CD8-positive, alpha-beta memory T cell (primary cell): ENCODE data around the gene ARF1. TPM values are rescaled to one million over a fixed set of nuclear protein-coding genes. Genes with fewer than 3 reads are reported as not detected.
"Not testable (repeated sequence)": the region's sequence is repeated elsewhere in the genome, so short reads cannot be mapped to it uniquely, and the experiment has no call there.

Experiments
- CTCF ChIA-PET: fragments of 350-600 bp; sonication (Branson Sonifier 250); formaldehyde crosslinking; loops from one replicate; lab custom pipeline; 2021; ENCODE audit warnings: antibody characterized with exemption; lab: Charles Lee
- POLR2A ChIA-PET: fragments of 350-600 bp; sonication (Branson Sonifier 250); formaldehyde crosslinking; loops from one replicate; lab custom pipeline; 2021; ENCODE audit warnings: antibody characterized with exemption; lab: Charles Lee
- DNase-seq, 5 donors: peaks; one replicate each; pipeline versions ENCODE4 v3.0.0 to v3.0.0-alpha.2; 2020 to 2022; ENCODE audit warnings: mixed read lengths in 1 of 5
- H3K27ac ChIP-seq: one replicate; pipeline ENCODE4 v1.7.0; 2013; ENCODE audit warnings: low read depth, mild to moderate bottlenecking, low read length, moderate library complexity
- H3K27me3 ChIP-seq: 2 replicates; pipeline ENCODE4 v1.7.0; 2013; ENCODE audit warnings: low read length, mild to moderate bottlenecking; ENCODE audit not compliant: insufficient read depth, poor library complexity, severe bottlenecking
- H3K36me3 ChIP-seq: 2 replicates; pipeline ENCODE4 v1.7.0; 2013; ENCODE audit warnings: mild to moderate bottlenecking, low read length, moderate library complexity; ENCODE audit not compliant: insufficient read depth
- H3K4me1 ChIP-seq: 2 replicates; pipeline ENCODE4 v1.7.0; 2013; ENCODE audit warnings: mild to moderate bottlenecking, low read length, moderate library complexity; ENCODE audit not compliant: insufficient read depth
- H3K4me3 ChIP-seq: 2 replicates; pipeline ENCODE4 v1.7.0; 2013; ENCODE audit warnings: mild to moderate bottlenecking, low read length
- H3K9me3 ChIP-seq: 2 replicates; pipeline ENCODE4 v1.7.0; 2013; ENCODE audit warnings: mild to moderate bottlenecking, low read length
- H3K27ac Mint-ChIP-seq, 8 donors: one replicate each; pipeline ENCODE4 v1.8.0; 2020 to 2021; ENCODE audit warnings: mixed read lengths in 8 of 8, mild to moderate bottlenecking in 6 of 8, inconsistent platforms in 3 of 8, moderate library complexity in 3 of 8
- H3K27me3 Mint-ChIP-seq, 2 donors: one replicate each; pipeline ENCODE4 v1.8.0; 2020 to 2021; ENCODE audit warnings: mixed read lengths in 2 of 2, mild to moderate bottlenecking in 1 of 2, moderate library complexity in 1 of 2
- H3K36me3 Mint-ChIP-seq, 3 donors: one replicate each; pipeline ENCODE4 v1.8.0; 2020 to 2021; ENCODE audit warnings: mixed read lengths in 3 of 3, inconsistent platforms in 1 of 3, mild to moderate bottlenecking in 1 of 3
- H3K4me1 Mint-ChIP-seq, 3 donors: one replicate each; pipeline ENCODE4 v1.8.0; 2020 to 2021; ENCODE audit warnings: mixed read lengths in 3 of 3, inconsistent platforms in 1 of 3, mild to moderate bottlenecking in 1 of 3
- H3K4me3 Mint-ChIP-seq, 7 donors: one replicate each; pipeline ENCODE4 v1.8.0; 2020 to 2021; ENCODE audit warnings: mixed read lengths in 7 of 7, mild to moderate bottlenecking in 6 of 7, moderate library complexity in 4 of 7, inconsistent platforms in 2 of 7
- H3K9me3 Mint-ChIP-seq, 5 donors: one replicate each; pipeline ENCODE4 v1.8.0; 2020 to 2022; ENCODE audit warnings: mixed read lengths in 5 of 5, mild to moderate bottlenecking in 3 of 5, moderate library complexity in 2 of 5, inconsistent platforms in 1 of 5
- polyA plus RNA-seq: library from polyadenylated mRNA; unstranded; fragments of 300-500 nt; fragmentation: Illumina TruSeq; gene quantifications from one replicate; pipeline ENCODE4 v1.2.3, GENCODE V29; 2021
- total RNA-seq, 2 experiments: library from RNA; stranded (reverse); gene quantifications; one replicate each; pipeline ENCODE4 v1.2.3, GENCODE V29; 2021

Gene ARF1
- total and polyA plus RNA-seq, 3 experiments from 2014 or later: 379 to 569 (median 379) TPM

- H3K4me3 Mint-ChIP-seq: peak overlapping the region; percentile 88 to 97 (median 93)
- H3K27ac Mint-ChIP-seq: peak overlapping the region; percentile 89 to 98 (median 94)
- H3K27me3 Mint-ChIP-seq: peaks cover 0 to 2% of the 10 kb centered on the region in 2 donors
- POLR2A ChIA-PET: interaction anchor here (0.5 to 2.5 kb wide), 7 partner anchors 21 to 297 kb away, joined by 3 to 17 read pairs (median 5); partner anchors contain the start of genes ARF1, IBA57 and TRIM11
- no peak for DNase-seq
- CTCF ChIA-PET: interaction anchor here (0.7 to 2.0 kb wide), 8 partner anchors 20 to 104 kb away, joined by 3 to 7 read pairs (median 4); partner anchors contain the start of gene ARF1
- Histone ChIP-seq H3K4me3 (peak overlapping the region; percentile 92), H3K27ac (peak overlapping the region; percentile 93), H3K4me1 (peaks cover 20% of the 10 kb centered on the region), H3K36me3 (peaks cover 13% of the 10 kb centered on the region), H3K27me3 (no peaks in the 10 kb centered on the region), H3K9me3 (no peaks in the 10 kb centered on the region)
- H3K9me3 Mint-ChIP-seq: no peaks in the 10 kb centered on the region
- peaks cover 18 to 25% (median 18%) of the 10 kb centered on the region in 3 donors for H3K4me1 Mint-ChIP-seq
- H3K36me3 Mint-ChIP-seq: peaks cover 0 to 19% (median 3%) of the 10 kb centered on the region in 3 donors
These were observed 27.5 kb downstream of the ARF1 start for GRCh38 chr1:228109962-228110488.

GRCh38 chr1:228110556-228110955 is 28.0 kb downstream of the ARF1 start:
- peaks cover 0 to 19% (median 3%) of the 10 kb centered on the region in 3 donors for H3K36me3 Mint-ChIP-seq
- no peaks in the 10 kb centered on the region for H3K27me3 ChIP-seq

GRCh38 chr1:228111315-228111714 is 28.8 kb downstream of the ARF1 start:
- H3K27me3 Mint-ChIP-seq, H3K27ac ChIP-seq, H3K9me3 ChIP-seq, POLR2A ChIA-PET, H3K9me3 Mint-ChIP-seq, DNase-seq, H3K4me3 ChIP-seq, H3K27me3 ChIP-seq, H3K4me3 Mint-ChIP-seq: not testable (repeated sequence)
- H3K27ac Mint-ChIP-seq: peak overlapping the region in 1 of 8 donors; percentile 90
- H3K36me3 ChIP-seq: peaks cover 11% of the 10 kb centered on the region
- peaks cover 0 to 15% (median 3%) of the 10 kb centered on the region in 3 donors for H3K36me3 Mint-ChIP-seq
- CTCF ChIA-PET: interaction anchor here (2.0 kb wide), 1 partner anchor 19 kb away, joined by 7 read pairs; no protein-coding TSS in a partner anchor
- H3K4me1 Mint-ChIP-seq: peaks cover 17 to 25% (median 18%) of the 10 kb centered on the region in 3 donors
- peaks cover 20% of the 10 kb centered on the region for H3K4me1 ChIP-seq

More at GRCh38 chr1:228110556-228110955, 28.0 kb downstream of the ARF1 start:
- Histone ChIP-seq H3K4me3 (no peak overlapping the region), H3K9me3 (no peaks in the 10 kb centered on the region), H3K36me3 (peaks cover 13% of the 10 kb centered on the region), H3K27ac (peak overlapping the region; percentile 93), H3K4me1 (peaks cover 20% of the 10 kb centered on the region)
- peak overlapping the region in 3 of 7 donors; percentile 9 to 93 (median 92) for H3K4me3 Mint-ChIP-seq
- no peak for DNase-seq
- ChIA-PET CTCF (interaction anchor here (1.2 to 2.0 kb wide), 3 partner anchors 20 to 104 kb away, joined by 4 to 7 read pairs (median 5); no protein-coding TSS in a partner anchor), POLR2A (interaction anchor here (2.5 kb wide), 1 partner anchor 28 kb away, joined by 17 read pairs; the partner anchor contains the start of gene ARF1)
- H3K4me1 Mint-ChIP-seq: peaks cover 18 to 25% (median 18%) of the 10 kb centered on the region in 3 donors
- peak overlapping the region in 2 of 8 donors; percentile 55 to 90 for H3K27ac Mint-ChIP-seq
- no peaks in the 10 kb centered on the region for H3K9me3 Mint-ChIP-seq
- H3K27me3 Mint-ChIP-seq: peaks cover 0 to 2% of the 10 kb centered on the region in 2 donors

GRCh38 chr1:228112167-228112566 is 29.7 kb downstream of the ARF1 start:
- peaks cover 2% of the 10 kb centered on the region for H3K36me3 ChIP-seq
- ChIA-PET POLR2A (no interaction called here), CTCF (interaction anchor here (1.2 kb wide), 1 partner anchor 54 kb away, joined by 4 read pairs; no protein-coding TSS in a partner anchor)
- no peaks in the 10 kb centered on the region for H3K27me3 ChIP-seq
- H3K27ac ChIP-seq: no peak overlapping the region
- Mint-ChIP-seq H3K36me3 (peaks cover 0 to 7% (median 0%) of the 10 kb centered on the region in 3 donors), H3K4me1 (peaks cover 16 to 25% (median 18%) of the 10 kb centered on the region in 3 donors), H3K27me3 (peaks cover 0 to 3% of the 10 kb centered on the region in 2 donors), H3K9me3 (no peaks in the 10 kb centered on the region), H3K4me3 (no peak overlapping the region), H3K27ac (peak overlapping the region in 1 of 8 donors; percentile 33)
- no peak overlapping the region for H3K4me3 ChIP-seq
- no peak for DNase-seq
- no peaks in the 10 kb centered on the region for H3K9me3 ChIP-seq
- H3K4me1 ChIP-seq: peaks cover 20% of the 10 kb centered on the region

GRCh38 chr1:228112617-228113016 is 30.1 kb downstream of the ARF1 start:
- Histone ChIP-seq H3K27me3 (no peaks in the 10 kb centered on the region), H3K9me3 (no peaks in the 10 kb centered on the region), H3K4me1 (peaks cover 20% of the 10 kb centered on the region), H3K27ac (no peak overlapping the region), H3K4me3 (no peak overlapping the region), H3K36me3 (no peaks in the 10 kb centered on the region)
- Mint-ChIP-seq H3K4me1 (peaks cover 16 to 25% (median 18%) of the 10 kb centered on the region in 3 donors), H3K36me3 (peaks cover 0 to 3% (median 0%) of the 10 kb centered on the region in 3 donors), H3K9me3 (no peaks in the 10 kb centered on the region), H3K27ac (peak overlapping the region in 1 of 8 donors; percentile 33), H3K27me3 (peaks cover 0 to 3% of the 10 kb centered on the region in 2 donors), H3K4me3 (no peak overlapping the region)
- no peak for DNase-seq
- CTCF ChIA-PET: interaction anchor here (1.2 kb wide), 1 partner anchor 54 kb away, joined by 4 read pairs; no protein-coding TSS in a partner anchor
- POLR2A ChIA-PET: no interaction called here

GRCh38 chr1:228114827-228115226 is 32.3 kb downstream of the ARF1 start:
- Histone ChIP-seq H3K9me3 (no peaks in the 10 kb centered on the region), H3K27ac (no peak overlapping the region), H3K4me3 (no peak overlapping the region), H3K27me3 (no peaks in the 10 kb centered on the region), H3K36me3 (no peaks in the 10 kb centered on the region), H3K4me1 (peaks cover 7% of the 10 kb centered on the region)
- Mint-ChIP-seq H3K9me3 (no peaks in the 10 kb centered on the region), H3K36me3 (no peaks in the 10 kb centered on the region), H3K27ac (peak overlapping the region in 1 of 8 donors; percentile 41), H3K4me1 (peaks cover 1 to 5% (median 4%) of the 10 kb centered on the region in 3 donors), H3K27me3 (peaks cover 0 to 3% of the 10 kb centered on the region in 2 donors), H3K4me3 (no peak overlapping the region)
- CTCF ChIA-PET: no interaction called here
- POLR2A ChIA-PET: no interaction called here
- DNase-seq: no peak

- H3K36me3 ChIP-seq: no peaks in the 10 kb centered on the region
- H3K9me3 ChIP-seq: no peaks in the 10 kb centered on the region
- H3K27me3 Mint-ChIP-seq: peaks cover 0 to 1% of the 10 kb centered on the region in 2 donors
- no peaks in the 10 kb centered on the region for H3K9me3 Mint-ChIP-seq
- no peaks in the 10 kb centered on the region for H3K4me1 Mint-ChIP-seq
- H3K4me3 Mint-ChIP-seq: no peak overlapping the region
- no peak overlapping the region for H3K4me3 ChIP-seq
- no peaks in the 10 kb centered on the region for H3K36me3 Mint-ChIP-seq
- H3K27ac Mint-ChIP-seq: peak overlapping the region in 1 of 8 donors; percentile 65
- CTCF ChIA-PET: no interaction called here
- no peaks in the 10 kb centered on the region for H3K4me1 ChIP-seq
- no peak overlapping the region for H3K27ac ChIP-seq
- DNase-seq: no peak
- no peaks in the 10 kb centered on the region for H3K27me3 ChIP-seq
- POLR2A ChIA-PET: no interaction called here
These were observed 34.8 kb downstream of the ARF1 start for GRCh38 chr1:228117335-228117734.

- Mint-ChIP-seq H3K4me1 (no peaks in the 10 kb centered on the region), H3K9me3 (no peaks in the 10 kb centered on the region), H3K27me3 (peaks cover 0 to 1% of the 10 kb centered on the region in 2 donors), H3K27ac (no peak overlapping the region), H3K4me3 (no peak overlapping the region), H3K36me3 (no peaks in the 10 kb centered on the region)
- Histone ChIP-seq H3K36me3 (no peaks in the 10 kb centered on the region), H3K9me3 (no peaks in the 10 kb centered on the region), H3K4me3 (no peak overlapping the region), H3K27ac (no peak overlapping the region), H3K27me3 (no peaks in the 10 kb centered on the region), H3K4me1 (no peaks in the 10 kb centered on the region)
- POLR2A ChIA-PET: no interaction called here
- CTCF ChIA-PET: interaction anchor here (1.2 kb wide), 1 partner anchor 12 kb away, joined by 4 read pairs; no protein-coding TSS in a partner anchor
- DNase-seq: no peak
These were observed 35.5 kb downstream of the ARF1 start for GRCh38 chr1:228118040-228118439.
